B cell (primary cell): ENCODE data around the gene LANCL2. TPM values are rescaled to one million over a fixed set of nuclear protein-coding genes. Genes with fewer than 3 reads are reported as not detected.
"Not testable (repeated sequence)": the region's sequence is repeated elsewhere in the genome, so short reads cannot be mapped to it uniquely, and the experiment has no call there.

Source experiments
- ATAC-seq: fragments of 200-7000 bp; cut with Tn5 transposase; one replicate; pipeline ENCODE4 v1.10.0; 2021; ENCODE audit warnings: low read depth, mild to moderate bottlenecking, moderate number of reproducible peaks, moderate library complexity
- CTCF ChIA-PET: fragments of 350-600 bp; sonication (Branson Sonifier 250); formaldehyde crosslinking; loops from one replicate; lab custom pipeline; 2021; ENCODE audit warnings: antibody characterized with exemption, inconsistent platforms; lab: Charles Lee
- POLR2A ChIA-PET: fragments of 350-600 bp; sonication (Branson Sonifier 250); formaldehyde crosslinking; loops from one replicate; lab custom pipeline; 2021; ENCODE audit warnings: antibody characterized with exemption; lab: Charles Lee
- DNase-seq: peaks from one replicate; pipeline ENCODE4 v3.0.0; 2013
- H2AFZ ChIP-seq: 2 replicates; pipeline ENCODE4 v1.6.1; 2012; ENCODE audit warnings: mild to moderate bottlenecking, low read depth, low read length; ENCODE audit not compliant: insufficient read depth, poor library complexity, severe bottlenecking
- H3K27ac ChIP-seq, 2 donors: 1 replicate in 1 of 2; 2 replicates in 1 of 2; pipeline ENCODE4 v1.5.1; 2012 to 2013; ENCODE audit warnings: low read length in 2 of 2, mild to moderate bottlenecking in 2 of 2, moderate library complexity in 1 of 2
- H3K27me3 ChIP-seq, 4 experiments: fragments of 200-600 bp in 1 of 4; sonication (generic) in 1 of 4; replicated peaks in 1 of 4; 1 replicate in 2 of 4; 2 replicates in 2 of 4; pipeline versions ENCODE4 v1.6.1 to v1.7.0; 2013 to 2016; ENCODE audit warnings: low read length in 3 of 4, mild to moderate bottlenecking in 2 of 4, mixed read lengths in 1 of 4, moderate library complexity in 1 of 4; ENCODE audit not compliant: insufficient read depth in 4 of 4, control insufficient read depth in 3 of 4; ENCODE audit errors: control extremely low read depth in 1 of 4
- H3K36me3 ChIP-seq, 2 experiments: replicated peaks in 1 of 2; 1 replicate in 1 of 2; 2 replicates in 1 of 2; pipeline versions ENCODE4 v1.6.1 to v1.7.1; 2013; ENCODE audit warnings: low read length in 1 of 2; ENCODE audit not compliant: insufficient read depth in 2 of 2, control insufficient read depth in 1 of 2; ENCODE audit errors: control extremely low read depth in 1 of 2, extremely low read depth in 1 of 2
- H3K4me1 ChIP-seq, 2 donors: fragments of 200-600 bp in 1 of 2; sonication (generic) in 1 of 2; 1 replicate in 1 of 2; 2 replicates in 1 of 2; pipeline versions ENCODE4 v1.5.1 to v1.6.1; 2013 to 2017; ENCODE audit warnings: low read length in 2 of 2; ENCODE audit not compliant: control insufficient read depth in 2 of 2, insufficient read depth in 2 of 2
- H3K4me2 ChIP-seq: replicated peaks from 2 replicates; pipeline ENCODE3; 2012; ENCODE audit warnings: mild to moderate bottlenecking, low read depth, low read length; ENCODE audit not compliant: poor library complexity, severe bottlenecking
- H3K4me3 ChIP-seq, 5 experiments: fragments of 200-600 bp in 1 of 5; sonication (generic) in 1 of 5; 1 replicate in 3 of 5; 2 replicates in 2 of 5; pipeline versions ENCODE4 v1.5.1 to v1.7.0; 2011 to 2016; ENCODE audit warnings: low read length in 4 of 5, mild to moderate bottlenecking in 4 of 5, low read depth in 2 of 5, control low read depth in 1 of 5, moderate library complexity in 1 of 5; ENCODE audit not compliant: insufficient read depth in 1 of 5; ENCODE audit errors: control extremely low read depth in 1 of 5, extremely low read depth in 1 of 5
- H3K79me2 ChIP-seq: fragments of 200-600 bp; sonication (generic); one replicate; pipeline ENCODE4 v1.6.0; 2016; ENCODE audit warnings: low read length; ENCODE audit not compliant: control insufficient read depth, insufficient read depth
- H3K9ac ChIP-seq: fragments of 200-600 bp; sonication (generic); 2 replicates; pipeline ENCODE4 v1.6.1; 2017; ENCODE audit warnings: mild to moderate bottlenecking, low read length, moderate library complexity
- H3K9me3 ChIP-seq, 3 donors: one replicate each; pipeline versions ENCODE4 v1.6.1 to v1.7.1; 2013; ENCODE audit warnings: low read length in 2 of 3; ENCODE audit not compliant: control insufficient read depth in 2 of 3, insufficient read depth in 1 of 3; ENCODE audit errors: control extremely low read depth in 1 of 3
- H4K20me1 ChIP-seq: 2 replicates; pipeline ENCODE4 v1.6.0; 2012; ENCODE audit warnings: mild to moderate bottlenecking, low read length; ENCODE audit not compliant: insufficient read depth, control insufficient read depth, poor library complexity, severe bottlenecking
- H3K27ac Mint-ChIP-seq: one replicate; pipeline ENCODE4 v1.8.0; 2021; ENCODE audit warnings: mixed read lengths
- H3K27me3 Mint-ChIP-seq: one replicate; pipeline ENCODE4 v1.8.0; 2021; ENCODE audit warnings: mixed read lengths
- H3K4me1 Mint-ChIP-seq: one replicate; pipeline ENCODE4 v1.8.0; 2021; ENCODE audit warnings: mixed read lengths
- H3K4me3 Mint-ChIP-seq: one replicate; pipeline ENCODE4 v1.8.0; 2021; ENCODE audit warnings: mixed read lengths
- H3K9me3 Mint-ChIP-seq: one replicate; pipeline ENCODE4 v1.8.0; 2022; ENCODE audit warnings: mixed read lengths; ENCODE audit not compliant: insufficient read depth
- EZH2 ChIP-seq: IDR thresholded peaks from 2 replicates; pipeline ENCODE4 v1.6.1; 2012; ENCODE audit warnings: borderline replicate concordance, low read depth, mild to moderate bottlenecking, moderate library complexity, low read length; ENCODE audit not compliant: insufficient read depth, poor library complexity, severe bottlenecking
- WGBS: methylation state at CpG from one replicate; pipeline ENCODE4 v1.1.5; 2013; ENCODE audit warnings: missing lambda C conversion rate; ENCODE audit not compliant: insufficient coverage; 5-methylcytosine and 5-hydroxymethylcytosine counted together
- intact Hi-C: fragments of 100-400 bp; cut with micrococcal nuclease; formaldehyde crosslinking; loops from one replicate; pipeline ENCODE4 v1.10.0; 2022
- polyA plus RNA-seq: library from polyadenylated mRNA; depleted of rRNA; stranded (reverse); fragments of >200 nt; gene quantifications from 2 replicates; pipeline ENCODE4 v1.2.3, GENCODE V29; 2012
- total RNA-seq, 2 donors: library from RNA; stranded (reverse); fragments of 120-200 nt in 1 of 2; gene quantifications; 1 replicate in 1 of 2; 2 replicates in 1 of 2; pipeline versions ENCODE4 v1.2.3 to v1.2.4, GENCODE V29; 2013 to 2022
- TF ChIP-seq, protein P1 (sequence below): fragments of 200-600 bp; IDR thresholded peaks from one replicate; pipeline ENCODE4 v1.8.0; 2022; ENCODE audit warnings: antibody characterized with exemption, mild to moderate bottlenecking

LANCL2 gene
- total and polyA plus RNA-seq, 2 donors (not counting 1 experiment from before 2014, with no cell fraction given): 3.5 to 8.1 TPM

DNA sequence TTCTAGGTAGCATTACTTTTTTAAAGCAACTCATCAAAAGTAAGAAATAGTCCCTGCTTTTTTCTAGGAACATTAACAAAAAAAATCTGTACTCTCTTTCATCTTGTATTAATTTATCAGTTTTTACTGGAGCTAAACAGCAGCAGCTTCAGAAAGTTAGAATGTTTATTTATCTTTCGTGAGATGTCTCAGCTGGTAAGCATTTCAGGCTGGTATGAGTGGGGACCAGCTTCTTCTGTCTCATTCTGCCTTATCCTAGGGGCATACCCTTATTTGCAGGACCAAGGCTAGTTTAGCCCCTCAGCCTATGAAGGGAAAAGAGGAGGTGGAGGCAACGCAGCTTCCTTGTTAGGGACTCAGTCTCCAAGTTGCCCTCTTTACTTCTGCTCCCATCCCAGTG is 35.1 kb downstream of the LANCL2 start:
- Mint-ChIP-seq H3K9me3 (no peaks in the 10 kb centered on the region), H3K4me3 (no peak overlapping the region), H3K27ac (no peak overlapping the region), H3K27me3 (no peaks in the 10 kb centered on the region), H3K4me1 (no peaks in the 10 kb centered on the region)
- ChIA-PET POLR2A (no interaction called here), CTCF (interaction anchor here (1.9 to 2.0 kb wide), 2 partner anchors 15 to 120 kb away, joined by 5 to 9 read pairs; no protein-coding TSS in a partner anchor)
- Histone ChIP-seq H3K4me3 (no peak overlapping the region), H3K27me3 (no peaks in the 10 kb centered on the region), H3K36me3 (peaks cover 1 to 5% of the 10 kb centered on the region in 2 experiments), H4K20me1 (no peaks in the 10 kb centered on the region), H3K9ac (no peak overlapping the region), H3K27ac (no peak overlapping the region), H2AFZ (no peak overlapping the region), H3K4me1 (no peaks in the 10 kb centered on the region), H3K4me2 (no peak overlapping the region), H3K79me2 (no peaks in the 10 kb centered on the region), H3K9me3 (no peaks in the 10 kb centered on the region)
- DNase-seq (no peak), ATAC-seq (no peak)
- TF ChIP-seq, protein P1, sequence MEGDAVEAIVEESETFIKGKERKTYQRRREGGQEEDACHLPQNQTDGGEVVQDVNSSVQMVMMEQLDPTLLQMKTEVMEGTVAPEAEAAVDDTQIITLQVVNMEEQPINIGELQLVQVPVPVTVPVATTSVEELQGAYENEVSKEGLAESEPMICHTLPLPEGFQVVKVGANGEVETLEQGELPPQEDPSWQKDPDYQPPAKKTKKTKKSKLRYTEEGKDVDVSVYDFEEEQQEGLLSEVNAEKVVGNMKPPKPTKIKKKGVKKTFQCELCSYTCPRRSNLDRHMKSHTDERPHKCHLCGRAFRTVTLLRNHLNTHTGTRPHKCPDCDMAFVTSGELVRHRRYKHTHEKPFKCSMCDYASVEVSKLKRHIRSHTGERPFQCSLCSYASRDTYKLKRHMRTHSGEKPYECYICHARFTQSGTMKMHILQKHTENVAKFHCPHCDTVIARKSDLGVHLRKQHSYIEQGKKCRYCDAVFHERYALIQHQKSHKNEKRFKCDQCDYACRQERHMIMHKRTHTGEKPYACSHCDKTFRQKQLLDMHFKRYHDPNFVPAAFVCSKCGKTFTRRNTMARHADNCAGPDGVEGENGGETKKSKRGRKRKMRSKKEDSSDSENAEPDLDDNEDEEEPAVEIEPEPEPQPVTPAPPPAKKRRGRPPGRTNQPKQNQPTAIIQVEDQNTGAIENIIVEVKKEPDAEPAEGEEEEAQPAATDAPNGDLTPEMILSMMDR: no peak
- TF ChIP-seq EZH2: no peak
- no CpG with 5 or more reads among the region's 2 CpGs for WGBS
- intact Hi-C loops: no loop called here

DNA sequence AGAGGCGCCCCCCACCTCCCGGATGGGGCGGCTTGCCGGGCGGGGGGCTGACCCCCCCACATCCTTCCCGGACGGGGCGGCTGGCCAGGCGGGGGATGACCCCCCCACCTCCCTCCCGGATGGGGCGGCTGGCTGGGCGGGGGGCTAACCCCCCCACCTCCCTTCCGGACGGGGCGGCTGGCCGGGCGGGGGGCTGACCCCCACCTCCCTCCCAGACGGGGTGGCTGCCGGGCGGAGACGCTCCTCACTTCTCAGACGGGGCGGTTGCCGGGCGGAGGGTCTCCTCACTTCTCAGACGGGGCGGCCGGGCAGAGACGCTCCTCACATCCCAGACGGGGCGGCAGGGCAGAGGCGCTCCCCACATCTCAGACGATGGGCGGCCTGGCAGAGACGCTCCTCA is 37.4 kb downstream of the LANCL2 start:
- H3K79me2 ChIP-seq, intact Hi-C loops, ATAC-seq, H3K27ac ChIP-seq, H3K27me3 ChIP-seq, DNase-seq, H4K20me1 ChIP-seq, H3K27ac Mint-ChIP-seq, POLR2A ChIA-PET, H3K9ac ChIP-seq, H3K4me3 Mint-ChIP-seq, CTCF ChIA-PET, H3K4me3 ChIP-seq, H3K36me3 ChIP-seq, H3K4me1 ChIP-seq, H3K9me3 Mint-ChIP-seq, H3K4me1 Mint-ChIP-seq, H3K9me3 ChIP-seq, H3K27me3 Mint-ChIP-seq, H3K4me2 ChIP-seq, H2AFZ ChIP-seq: not testable (repeated sequence)
- no CpG with 5 or more reads among the region's 35 CpGs for whole genome bisulfite sequencing
